Stimulated activated CD8-positive, alpha-beta memory T cell treated with anti-CD3 and anti-CD28 coated beads, Interleukin-12 subunit alpha, Interleukin-12 subunit beta, amount 100 ng/mL, for 24 hours (primary cell): ENCODE results near the gene CHAF1B.
"Not testable (repeated sequence)": the region's sequence is repeated elsewhere in the genome, so short reads cannot be mapped to it uniquely, and the experiment has no call there.

Experiments
- DNase-seq: peaks from one replicate; pipeline ENCODE4 v3.0.0-alpha.2; 2020; ENCODE audit errors: extremely low read depth

CHAF1B gene

GRCh38 chr21:36388096-36388495 is 2.9 kb downstream of the CHAF1B start:
- DNase-seq: no peak

GRCh38 chr21:36388835-36389234 is 3.6 kb downstream of the CHAF1B start:
- no peak for DNase-seq

GRCh38 chr21:36391649-36392048 is 6.5 kb downstream of the CHAF1B start:
- not testable (repeated sequence) for DNase-seq

GRCh38 chr21:36395353-36396111 is 10.3 kb downstream of the CHAF1B start:
- no peak for DNase-seq

- DNase-seq: no peak
These were observed 11.1 kb downstream of the CHAF1B start for GRCh38 chr21:36396325-36396724.

- no peak for DNase-seq
These were observed 11.8 kb downstream of the CHAF1B start for GRCh38 chr21:36396971-36397370.

GRCh38 chr21:36397606-36398005 is 12.4 kb downstream of the CHAF1B start:
- DNase-seq: no peak

GRCh38 chr21:36399736-36400135 is 14.5 kb downstream of the CHAF1B start:
- DNase-seq: not testable (repeated sequence)

- DNase-seq: no peak
These were observed 15.5 kb downstream of the CHAF1B start for GRCh38 chr21:36400719-36401118.

GRCh38 chr21:36402339-36402738 is 17.1 kb downstream of the CHAF1B start:
- DNase-seq: no peak

- DNase-seq: no peak
These were observed 18.5 kb downstream of the CHAF1B start for GRCh38 chr21:36403713-36404112.

- DNase-seq: no peak
These were observed 23.4 kb downstream of the CHAF1B start for GRCh38 chr21:36408568-36408967.

- no peak for DNase-seq
These were observed 26.1 kb downstream of the CHAF1B start for GRCh38 chr21:36411301-36411700.

- DNase-seq: no peak
These were observed 27.7 kb downstream of the CHAF1B start for GRCh38 chr21:36412916-36413315.

GRCh38 chr21:36415375-36415774 is 30.2 kb downstream of the CHAF1B start:
- DNase-seq: no peak

- DNase-seq: no peak
These were observed 34.0 kb downstream of the CHAF1B start for GRCh38 chr21:36419241-36419640.

GRCh38 chr21:36419996-36420395 is 34.8 kb downstream of the CHAF1B start:
- DNase-seq: no peak

GRCh38 chr21:36420571-36421339 is 35.6 kb downstream of the CHAF1B start:
- DNase-seq: no peak

- no peak for DNase-seq
These were observed 37.3 kb downstream of the CHAF1B start for GRCh38 chr21:36422279-36423098.

- DNase-seq: no peak
These were observed 38.7 kb downstream of the CHAF1B start for GRCh38 chr21:36423771-36424433.

GRCh38 chr21:36424592-36424991 is 39.4 kb downstream of the CHAF1B start:
- no peak for DNase-seq

- no peak for DNase-seq
These were observed 40.1 kb downstream of the CHAF1B start for GRCh38 chr21:36425286-36425685.
